Measurements from ENCODE around the gene EME1.

The EME1 gene

DNA sequence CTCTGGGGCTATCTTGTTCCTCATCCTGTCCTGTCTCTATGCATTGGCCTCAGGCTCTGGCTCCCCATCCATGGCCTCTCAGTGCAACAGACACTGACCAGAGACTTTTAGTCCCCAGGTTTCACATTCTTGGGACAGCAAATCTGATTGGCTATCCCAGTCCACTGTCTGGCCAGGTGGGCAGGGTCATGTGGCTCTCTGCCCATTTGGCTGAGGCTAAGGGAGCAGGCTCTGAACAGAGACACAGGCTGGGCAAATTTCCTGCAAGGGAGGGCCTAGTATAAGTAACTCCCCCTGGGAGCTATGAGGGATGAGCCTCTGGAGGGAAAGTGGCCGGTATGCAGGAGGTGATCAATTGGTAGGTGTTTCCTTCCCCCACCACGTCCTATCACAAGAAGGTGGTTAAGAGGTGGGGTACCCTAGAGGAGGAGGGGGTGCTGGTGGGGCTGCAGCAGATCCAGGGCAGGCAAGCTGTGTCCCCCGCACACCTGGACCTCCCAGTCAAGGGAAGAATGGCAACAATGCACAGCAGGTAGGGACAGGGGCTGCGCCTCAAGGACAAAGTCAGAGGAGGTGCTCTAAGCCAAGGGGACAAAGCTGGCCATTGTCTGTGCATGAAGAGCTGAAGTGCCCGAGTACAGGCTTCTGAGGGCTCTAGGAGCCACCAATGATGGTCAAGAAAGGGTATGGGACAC is 13.9 kb upstream of the EME1 start:
- Histone ChIP-seq H3K9me3 (ENCODE audit: low read length) (no peaks in the 10 kb centered on the region), H3K9ac (ENCODE audit: low read length) (no peak overlapping the region), H3K27ac (ENCODE audit: low read depth, low read length) (no peak overlapping the region), H3K36me3 (ENCODE audit: insufficient read depth, low read length) (peaks cover 46% of the 10 kb centered on the region), H3K4me1 (ENCODE audit: insufficient read depth, low read length) (peaks cover 6% of the 10 kb centered on the region), H3K4me3 (ENCODE audit: low read depth in 1 of 2, low read length in 2 of 2) (no peak overlapping the region), H3K27me3 (ENCODE audit: control insufficient read depth in 1 of 2, insufficient read depth in 2 of 2, low read length in 2 of 2) (no peaks in the 10 kb centered on the region)

- no peaks in the 10 kb centered on the region for H3K27me3 ChIP-seq (ENCODE audit: control insufficient read depth in 1 of 2, insufficient read depth in 2 of 2, low read length in 2 of 2)
- no peak overlapping the region for H3K4me3 ChIP-seq (ENCODE audit: low read depth in 1 of 2, low read length in 2 of 2)
- H3K4me1 ChIP-seq (ENCODE audit: insufficient read depth, low read length), result peaks cover 6% of the 10 kb centered on the region
- no peak overlapping the region for H3K27ac ChIP-seq (ENCODE audit: low read depth, low read length)
- no peaks in the 10 kb centered on the region for H3K9me3 ChIP-seq (ENCODE audit: low read length)
- H3K36me3 ChIP-seq (ENCODE audit: insufficient read depth, low read length), result peaks cover 37% of the 10 kb centered on the region
- H3K9ac ChIP-seq (ENCODE audit: low read length), result no peak overlapping the region
Measured at GRCh38 chr17:50359998-50360461, 13.0 kb upstream of the EME1 start.

- H3K4me1 ChIP-seq (ENCODE audit: insufficient read depth, low read length), result peaks cover 6% of the 10 kb centered on the region
- no peaks in the 10 kb centered on the region for H3K27me3 ChIP-seq (ENCODE audit: control insufficient read depth in 1 of 2, insufficient read depth in 2 of 2, low read length in 2 of 2)
Measured at GRCh38 chr17:50360486-50361115, 12.4 kb upstream of the EME1 start.

GRCh38 chr17:50361561-50362480 is 11.2 kb upstream of the EME1 start:
- Histone ChIP-seq H3K27me3 (ENCODE audit: control insufficient read depth in 1 of 2, insufficient read depth in 2 of 2, low read length in 2 of 2) (no peaks in the 10 kb centered on the region), H3K36me3 (ENCODE audit: insufficient read depth, low read length) (peaks cover 36% of the 10 kb centered on the region), H3K9ac (ENCODE audit: low read length) (no peak overlapping the region), H3K4me1 (ENCODE audit: insufficient read depth, low read length) (peaks cover 6% of the 10 kb centered on the region), H3K9me3 (ENCODE audit: low read length) (no peaks in the 10 kb centered on the region), H3K27ac (ENCODE audit: low read depth, low read length) (no peak overlapping the region), H3K4me3 (ENCODE audit: low read depth in 1 of 2, low read length in 2 of 2) (no peak overlapping the region)

More at GRCh38 chr17:50360486-50361115, 12.4 kb upstream of the EME1 start:
- Histone ChIP-seq H3K36me3 (ENCODE audit: insufficient read depth, low read length) (peaks cover 36% of the 10 kb centered on the region), H3K27ac (ENCODE audit: low read depth, low read length) (no peak overlapping the region), H3K9ac (ENCODE audit: low read length) (no peak overlapping the region), H3K9me3 (ENCODE audit: low read length) (no peaks in the 10 kb centered on the region), H3K4me3 (ENCODE audit: low read depth in 1 of 2, low read length in 2 of 2) (no peak overlapping the region)

DNA sequence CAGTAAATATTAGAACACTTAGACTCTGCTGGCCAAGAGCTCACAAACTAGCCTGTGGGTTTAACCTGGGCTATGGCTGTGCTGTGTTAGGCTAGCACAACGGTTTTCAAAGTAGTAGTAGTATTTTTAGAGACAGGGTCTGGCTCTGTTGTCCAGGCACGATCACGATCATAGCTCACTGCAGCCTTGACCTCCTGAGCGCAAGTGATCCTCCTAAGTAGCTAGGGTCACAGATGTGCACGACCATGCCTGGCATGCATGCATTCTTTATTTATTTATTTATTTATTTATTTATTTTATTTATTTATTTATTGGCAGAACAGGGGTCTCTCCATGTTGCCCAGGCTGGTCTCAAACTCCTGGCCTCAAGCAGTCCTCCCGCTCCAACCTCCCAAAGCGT is 10.4 kb upstream of the EME1 start:
- H3K36me3 ChIP-seq (ENCODE audit: insufficient read depth, low read length), result peaks cover 39% of the 10 kb centered on the region
- H3K4me1 ChIP-seq (ENCODE audit: insufficient read depth, low read length), result peaks cover 6% of the 10 kb centered on the region
- no peaks in the 10 kb centered on the region for H3K9me3 ChIP-seq (ENCODE audit: low read length)
- no peak overlapping the region for H3K27ac ChIP-seq (ENCODE audit: low read depth, low read length)
- H3K9ac ChIP-seq (ENCODE audit: low read length), result no peak overlapping the region
- H3K4me3 ChIP-seq (ENCODE audit: low read depth in 1 of 2, low read length in 2 of 2), result no peak overlapping the region
- H3K27me3 ChIP-seq (ENCODE audit: control insufficient read depth in 1 of 2, insufficient read depth in 2 of 2, low read length in 2 of 2), result no peaks in the 10 kb centered on the region

DNA sequence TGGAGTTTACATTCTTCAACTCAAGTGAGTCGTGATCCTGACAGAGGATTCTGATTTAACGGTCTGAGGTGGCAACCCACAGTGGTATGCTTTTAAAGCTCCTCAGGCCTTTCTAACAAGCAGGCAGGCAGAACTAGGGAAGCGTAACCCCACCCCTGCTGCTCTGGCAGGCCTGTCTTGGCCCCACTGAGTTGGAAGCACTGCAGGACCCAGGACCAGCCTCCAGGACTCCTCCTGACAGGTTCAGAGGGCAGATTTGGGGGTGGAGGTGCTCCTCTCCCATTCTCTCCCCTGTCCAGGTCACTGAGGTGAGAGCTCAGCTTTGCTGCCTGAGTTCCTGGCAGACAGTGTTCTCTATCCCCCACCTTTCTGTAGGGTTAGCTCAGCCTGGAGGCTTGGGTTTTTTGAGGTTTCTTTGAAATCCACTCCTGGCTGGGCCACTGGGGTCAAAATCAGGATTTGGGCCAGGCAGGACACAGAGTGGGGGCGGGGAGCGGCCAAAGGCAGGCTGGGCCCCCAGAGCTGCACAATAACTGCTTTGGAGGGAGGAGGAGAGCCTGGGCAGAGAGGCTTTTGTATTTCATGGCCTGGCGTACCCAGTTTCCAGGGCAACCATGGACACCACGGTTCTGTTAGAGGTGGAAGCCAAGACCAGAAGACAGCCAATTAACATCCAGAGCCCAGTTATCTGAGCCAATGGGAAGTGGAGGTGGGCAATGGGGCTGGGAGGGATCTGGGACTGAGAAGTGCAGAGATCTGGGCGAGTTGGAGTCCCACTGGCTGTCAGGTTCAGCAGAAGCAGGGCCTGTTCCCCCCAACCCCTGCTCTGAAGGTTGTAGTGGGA is 9.6 kb upstream of the EME1 start:
- Histone ChIP-seq H3K36me3 (ENCODE audit: insufficient read depth, low read length) (peaks cover 39% of the 10 kb centered on the region), H3K4me1 (ENCODE audit: insufficient read depth, low read length) (peaks cover 6% of the 10 kb centered on the region), H3K9me3 (ENCODE audit: low read length) (no peaks in the 10 kb centered on the region), H3K27ac (ENCODE audit: low read depth, low read length) (peak overlapping the region; percentile 21), H3K27me3 (ENCODE audit: control insufficient read depth in 1 of 2, insufficient read depth in 2 of 2, low read length in 2 of 2) (no peaks in the 10 kb centered on the region), H3K4me3 (ENCODE audit: low read depth in 1 of 2, low read length in 2 of 2) (no peak overlapping the region), H3K9ac (ENCODE audit: low read length) (no peak overlapping the region)

DNA sequence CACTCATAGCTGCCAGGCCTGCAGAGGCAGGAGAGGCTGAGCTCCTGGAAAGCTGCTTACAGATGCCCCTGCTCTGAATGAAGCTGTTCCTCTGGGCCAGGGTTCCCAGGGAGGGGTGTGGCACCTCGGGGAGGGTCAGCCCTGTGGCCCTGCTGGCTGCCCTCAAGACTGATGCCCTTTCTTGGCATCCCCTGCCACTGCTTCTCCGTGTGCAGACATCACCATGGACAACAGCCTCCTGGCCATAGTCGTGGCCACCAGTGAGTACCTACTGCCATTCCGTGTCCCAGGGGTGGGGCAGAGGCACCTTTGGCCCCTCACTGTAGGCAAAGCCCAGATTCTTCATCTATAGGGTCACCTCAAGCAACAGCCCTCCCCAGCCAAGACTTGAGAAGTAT is 9.0 kb upstream of the EME1 start:
- Histone ChIP-seq H3K36me3 (ENCODE audit: insufficient read depth, low read length) (peaks cover 39% of the 10 kb centered on the region), H3K4me1 (ENCODE audit: insufficient read depth, low read length) (peaks cover 6% of the 10 kb centered on the region), H3K9me3 (ENCODE audit: low read length) (no peaks in the 10 kb centered on the region), H3K27me3 (ENCODE audit: control insufficient read depth in 1 of 2, insufficient read depth in 2 of 2, low read length in 2 of 2) (no peaks in the 10 kb centered on the region), H3K27ac (ENCODE audit: low read depth, low read length) (no peak overlapping the region), H3K9ac (ENCODE audit: low read length) (no peak overlapping the region), H3K4me3 (ENCODE audit: low read depth in 1 of 2, low read length in 2 of 2) (no peak overlapping the region)

GRCh38 chr17:50364715-50365114 is 8.3 kb upstream of the EME1 start:
- H3K27me3 ChIP-seq (ENCODE audit: control insufficient read depth in 1 of 2, insufficient read depth in 2 of 2, low read length in 2 of 2), result no peaks in the 10 kb centered on the region
- no peak overlapping the region for H3K4me3 ChIP-seq (ENCODE audit: low read depth in 1 of 2, low read length in 2 of 2)
- no peak overlapping the region for H3K27ac ChIP-seq (ENCODE audit: low read depth, low read length)
- H3K36me3 ChIP-seq (ENCODE audit: insufficient read depth, low read length), result peaks cover 46% of the 10 kb centered on the region
- H3K4me1 ChIP-seq (ENCODE audit: insufficient read depth, low read length), result peaks cover 6% of the 10 kb centered on the region
- H3K9me3 ChIP-seq (ENCODE audit: low read length), result no peaks in the 10 kb centered on the region
- H3K9ac ChIP-seq (ENCODE audit: low read length), result no peak overlapping the region

- no peaks in the 10 kb centered on the region for H3K9me3 ChIP-seq (ENCODE audit: low read length)
- H3K36me3 ChIP-seq (ENCODE audit: insufficient read depth, low read length), result peaks cover 50% of the 10 kb centered on the region
- no peak overlapping the region for H3K9ac ChIP-seq (ENCODE audit: low read length)
- no peak overlapping the region for H3K27ac ChIP-seq (ENCODE audit: low read depth, low read length)
- H3K4me3 ChIP-seq (ENCODE audit: low read depth in 1 of 2, low read length in 2 of 2), result no peak overlapping the region
- H3K27me3 ChIP-seq (ENCODE audit: control insufficient read depth in 1 of 2, insufficient read depth in 2 of 2, low read length in 2 of 2), result no peaks in the 10 kb centered on the region
- peaks cover 6% of the 10 kb centered on the region for H3K4me1 ChIP-seq (ENCODE audit: insufficient read depth, low read length)
Measured at GRCh38 chr17:50365165-50365564, 7.9 kb upstream of the EME1 start.

- Histone ChIP-seq H3K36me3 (ENCODE audit: insufficient read depth, low read length) (peaks cover 55% of the 10 kb centered on the region), H3K9ac (ENCODE audit: low read length) (no peak overlapping the region), H3K27ac (ENCODE audit: low read depth, low read length) (no peak overlapping the region), H3K4me1 (ENCODE audit: insufficient read depth, low read length) (peaks cover 6% of the 10 kb centered on the region), H3K4me3 (ENCODE audit: low read depth in 1 of 2, low read length in 2 of 2) (no peak overlapping the region), H3K27me3 (ENCODE audit: control insufficient read depth in 1 of 2, insufficient read depth in 2 of 2, low read length in 2 of 2) (no peaks in the 10 kb centered on the region), H3K9me3 (ENCODE audit: low read length) (no peaks in the 10 kb centered on the region)
Measured at GRCh38 chr17:50365649-50366393, 7.2 kb upstream of the EME1 start.

Measured in muscle layer of colon (tissue), 2 donors.